ENCODE measurements around the gene XPO6. TPM values are rescaled to one million over a fixed set of nuclear protein-coding genes. Genes with fewer than 3 reads are reported as not detected.

The XPO6 gene
- polyA plus RNA-seq, 1 of the 3 experiments (the other 2 are of a cell fraction): 97.1 TPM

DNA sequence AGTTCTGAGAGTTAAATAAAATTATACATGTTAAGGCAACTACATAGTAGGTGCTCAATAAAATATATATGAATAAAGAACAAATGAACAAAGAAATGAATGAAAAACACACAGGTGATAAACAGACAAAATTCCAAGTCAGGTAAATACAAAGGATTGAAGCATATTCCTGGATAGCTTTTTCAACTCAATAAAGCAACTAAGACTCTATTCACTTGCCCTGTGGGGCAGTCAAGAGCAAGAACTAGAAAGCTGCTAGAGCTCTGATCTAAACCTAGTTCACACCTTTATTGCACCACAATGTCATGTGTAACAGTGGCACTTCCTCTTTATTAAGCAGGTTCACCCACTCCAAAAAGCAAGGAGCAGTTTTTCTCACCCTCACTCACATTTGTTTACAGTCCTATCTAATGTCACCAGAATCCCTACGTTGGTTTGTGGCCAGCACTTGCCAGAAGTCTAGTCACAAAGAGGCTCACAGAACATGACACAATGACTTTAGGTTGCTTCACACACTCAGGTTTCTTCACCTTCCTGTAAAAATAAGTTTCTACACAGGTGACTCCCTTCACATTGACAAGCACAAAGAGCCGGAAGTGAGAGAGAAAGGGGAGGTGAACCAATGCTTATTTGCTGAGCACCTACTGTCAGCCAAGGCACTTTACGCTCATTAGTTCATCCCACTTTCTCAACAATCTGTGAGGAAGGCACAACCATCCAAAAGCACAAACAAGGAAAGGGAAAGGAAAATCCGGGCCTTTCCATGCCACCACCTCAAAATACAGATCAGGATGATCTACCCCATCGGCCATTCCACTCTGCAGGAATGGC is 70.8 kb downstream of the XPO6 start:
- Histone ChIP-seq H3F3A (replicated peaks; ENCODE audit: insufficient read depth) (peaks cover 8% of the 10 kb centered on the region), H3K4me2 (no peak overlapping the region), H3K27ac (ENCODE audit: low read depth in 2 of 2, low read length in 1 of 2) (no peak overlapping the region), H3K9me3 (no peaks in the 10 kb centered on the region), H3K9ac (no peak overlapping the region), H4K20me1 (ENCODE audit: insufficient read depth) (no peaks in the 10 kb centered on the region), H3K27me3 (ENCODE audit: insufficient read depth) (no peaks in the 10 kb centered on the region), H3K4me3 (ENCODE audit: low read depth in 2 of 2, low read length in 1 of 2) (no peak overlapping the region), H3K36me3 (replicated peaks in 1 of 2; ENCODE audit: control insufficient read depth in 1 of 2, insufficient read depth in 2 of 2, low read length in 1 of 2) (peaks cover 40 to 48% of the 10 kb centered on the region in 2 experiments), H2AFZ (ENCODE audit: low read depth) (no peak overlapping the region), H3K4me1 (ENCODE audit: control insufficient read depth in 1 of 2, insufficient read depth in 2 of 2, low read depth in 1 of 2, low read length in 1 of 2) (peaks cover 0 to 9% of the 10 kb centered on the region in 2 experiments; a peak in 2 of 4 replicates), H3K9me2 (no peaks in the 10 kb centered on the region), H3K79me2 (ENCODE audit: insufficient read depth) (peaks cover 45% of the 10 kb centered on the region; the same call in 1 of the 2 replicates)
- ChIA-PET POLR2A (interaction anchor here (0.6 kb wide), 1 partner anchor 59 kb away, joined by 3 read pairs; no protein-coding TSS in a partner anchor), CTCF (no interaction called here)
- WGBS (ENCODE audit: low lambda C conversion rate): 93% methylated on average over 5 of the region's 5 CpGs
- TF ChIP-seq RFX5 (IDR thresholded peaks at IDR 0.05; ENCODE audit: low read length) (no peak), TCF12 (IDR thresholded peaks at IDR 0.05) (no peak), GATA2 (CRISPR knock-in tag; IDR thresholded peaks at IDR 0.05) (no peak), JUND (IDR thresholded peaks at IDR 0.05) (no peak), ELF1 (IDR thresholded peaks at IDR 0.05) (no peak), FOXM1 (IDR thresholded peaks at IDR 0.05; ENCODE audit: low read depth) (no peak)
- TF ChIP-seq, protein P1, sequence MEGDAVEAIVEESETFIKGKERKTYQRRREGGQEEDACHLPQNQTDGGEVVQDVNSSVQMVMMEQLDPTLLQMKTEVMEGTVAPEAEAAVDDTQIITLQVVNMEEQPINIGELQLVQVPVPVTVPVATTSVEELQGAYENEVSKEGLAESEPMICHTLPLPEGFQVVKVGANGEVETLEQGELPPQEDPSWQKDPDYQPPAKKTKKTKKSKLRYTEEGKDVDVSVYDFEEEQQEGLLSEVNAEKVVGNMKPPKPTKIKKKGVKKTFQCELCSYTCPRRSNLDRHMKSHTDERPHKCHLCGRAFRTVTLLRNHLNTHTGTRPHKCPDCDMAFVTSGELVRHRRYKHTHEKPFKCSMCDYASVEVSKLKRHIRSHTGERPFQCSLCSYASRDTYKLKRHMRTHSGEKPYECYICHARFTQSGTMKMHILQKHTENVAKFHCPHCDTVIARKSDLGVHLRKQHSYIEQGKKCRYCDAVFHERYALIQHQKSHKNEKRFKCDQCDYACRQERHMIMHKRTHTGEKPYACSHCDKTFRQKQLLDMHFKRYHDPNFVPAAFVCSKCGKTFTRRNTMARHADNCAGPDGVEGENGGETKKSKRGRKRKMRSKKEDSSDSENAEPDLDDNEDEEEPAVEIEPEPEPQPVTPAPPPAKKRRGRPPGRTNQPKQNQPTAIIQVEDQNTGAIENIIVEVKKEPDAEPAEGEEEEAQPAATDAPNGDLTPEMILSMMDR (IDR thresholded peaks at IDR 0.05): no peak
- TF ChIP-seq, protein P2, sequence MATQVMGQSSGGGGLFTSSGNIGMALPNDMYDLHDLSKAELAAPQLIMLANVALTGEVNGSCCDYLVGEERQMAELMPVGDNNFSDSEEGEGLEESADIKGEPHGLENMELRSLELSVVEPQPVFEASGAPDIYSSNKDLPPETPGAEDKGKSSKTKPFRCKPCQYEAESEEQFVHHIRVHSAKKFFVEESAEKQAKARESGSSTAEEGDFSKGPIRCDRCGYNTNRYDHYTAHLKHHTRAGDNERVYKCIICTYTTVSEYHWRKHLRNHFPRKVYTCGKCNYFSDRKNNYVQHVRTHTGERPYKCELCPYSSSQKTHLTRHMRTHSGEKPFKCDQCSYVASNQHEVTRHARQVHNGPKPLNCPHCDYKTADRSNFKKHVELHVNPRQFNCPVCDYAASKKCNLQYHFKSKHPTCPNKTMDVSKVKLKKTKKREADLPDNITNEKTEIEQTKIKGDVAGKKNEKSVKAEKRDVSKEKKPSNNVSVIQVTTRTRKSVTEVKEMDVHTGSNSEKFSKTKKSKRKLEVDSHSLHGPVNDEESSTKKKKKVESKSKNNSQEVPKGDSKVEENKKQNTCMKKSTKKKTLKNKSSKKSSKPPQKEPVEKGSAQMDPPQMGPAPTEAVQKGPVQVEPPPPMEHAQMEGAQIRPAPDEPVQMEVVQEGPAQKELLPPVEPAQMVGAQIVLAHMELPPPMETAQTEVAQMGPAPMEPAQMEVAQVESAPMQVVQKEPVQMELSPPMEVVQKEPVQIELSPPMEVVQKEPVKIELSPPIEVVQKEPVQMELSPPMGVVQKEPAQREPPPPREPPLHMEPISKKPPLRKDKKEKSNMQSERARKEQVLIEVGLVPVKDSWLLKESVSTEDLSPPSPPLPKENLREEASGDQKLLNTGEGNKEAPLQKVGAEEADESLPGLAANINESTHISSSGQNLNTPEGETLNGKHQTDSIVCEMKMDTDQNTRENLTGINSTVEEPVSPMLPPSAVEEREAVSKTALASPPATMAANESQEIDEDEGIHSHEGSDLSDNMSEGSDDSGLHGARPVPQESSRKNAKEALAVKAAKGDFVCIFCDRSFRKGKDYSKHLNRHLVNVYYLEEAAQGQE (IDR thresholded peaks at IDR 0.05; ENCODE audit: low read depth, low read length): no peak
- TF ChIP-seq, protein P3, sequence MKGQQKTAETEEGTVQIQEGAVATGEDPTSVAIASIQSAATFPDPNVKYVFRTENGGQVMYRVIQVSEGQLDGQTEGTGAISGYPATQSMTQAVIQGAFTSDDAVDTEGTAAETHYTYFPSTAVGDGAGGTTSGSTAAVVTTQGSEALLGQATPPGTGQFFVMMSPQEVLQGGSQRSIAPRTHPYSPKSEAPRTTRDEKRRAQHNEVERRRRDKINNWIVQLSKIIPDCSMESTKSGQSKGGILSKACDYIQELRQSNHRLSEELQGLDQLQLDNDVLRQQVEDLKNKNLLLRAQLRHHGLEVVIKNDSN (IDR thresholded peaks at IDR 0.05; ENCODE audit: borderline replicate concordance, low read depth): no peak
- TF ChIP-seq, protein P4, sequence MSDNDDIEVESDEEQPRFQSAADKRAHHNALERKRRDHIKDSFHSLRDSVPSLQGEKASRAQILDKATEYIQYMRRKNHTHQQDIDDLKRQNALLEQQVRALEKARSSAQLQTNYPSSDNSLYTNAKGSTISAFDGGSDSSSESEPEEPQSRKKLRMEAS (IDR thresholded peaks at IDR 0.05; ENCODE audit: low read depth): no peak
- DNase-seq: no peak
